Liver (tissue), 3 donors: Measurements from ENCODE around the gene CDH4.

Source experiments
- EGR1 ChIP-seq, 2 donors: IDR thresholded peaks; 2 replicates each; pipeline ENCODE4 v1.6.1; 2016 to 2018; ENCODE audit warnings: antibody characterized with exemption in 2 of 2, low read depth in 2 of 2
- FOXA1 ChIP-seq: IDR thresholded peaks from 2 replicates; pipeline ENCODE4 v1.6.1; 2016; ENCODE audit warnings: antibody characterized with exemption
- GABPA ChIP-seq, 2 donors: IDR thresholded peaks in 1 of 2; conservative IDR thresholded peaks in 1 of 2; 2 replicates each; pipeline ENCODE4 v1.6.1; 2016; ENCODE audit warnings: antibody characterized with exemption in 2 of 2, mild to moderate bottlenecking in 1 of 2, moderate library complexity in 1 of 2
- JUND ChIP-seq, 2 donors: IDR thresholded peaks; 2 replicates each; pipeline ENCODE4 v1.6.1; 2016; ENCODE audit warnings: antibody characterized with exemption in 2 of 2
- MAX ChIP-seq: IDR thresholded peaks from 2 replicates; pipeline ENCODE4 v1.6.1; 2016; ENCODE audit warnings: antibody characterized with exemption
- NR2F2 ChIP-seq: IDR thresholded peaks from 2 replicates; pipeline ENCODE4 v1.6.1; 2016; ENCODE audit warnings: antibody characterized with exemption
- RAD21 ChIP-seq, 2 donors: IDR thresholded peaks; 2 replicates each; pipeline ENCODE4 v1.6.1; 2016; ENCODE audit warnings: antibody characterized with exemption in 2 of 2, mild to moderate bottlenecking in 2 of 2
- REST ChIP-seq: IDR thresholded peaks from 2 replicates; pipeline ENCODE4 v1.6.1; 2016; ENCODE audit warnings: antibody characterized with exemption, mild to moderate bottlenecking
- SP1 ChIP-seq: IDR thresholded peaks from 2 replicates; pipeline ENCODE4 v1.6.1; 2018; ENCODE audit warnings: antibody characterized with exemption, mild to moderate bottlenecking
- TAF1 ChIP-seq: conservative IDR thresholded peaks from 2 replicates; pipeline ENCODE4 v1.6.1; 2016; ENCODE audit warnings: antibody characterized with exemption, mild to moderate bottlenecking
- YY1 ChIP-seq: IDR thresholded peaks from 2 replicates; pipeline ENCODE4 v1.6.1; 2016; ENCODE audit warnings: antibody characterized with exemption, mild to moderate bottlenecking
- TF ChIP-seq, protein P1 (sequence below): fragments of 150-350 bp; IDR thresholded peaks from 2 replicates; pipeline ENCODE4 v1.5.1; 2017; ENCODE audit warnings: improper control_type of control experiment, low read depth, low read length; ENCODE audit not compliant: missing input control
- TF ChIP-seq, protein P2 (sequence below): IDR thresholded peaks from 2 replicates; pipeline ENCODE4 v1.6.1; 2016; ENCODE audit warnings: antibody characterized with exemption
- donor health status: healthy.
- donor health status: healthy.

DNA sequence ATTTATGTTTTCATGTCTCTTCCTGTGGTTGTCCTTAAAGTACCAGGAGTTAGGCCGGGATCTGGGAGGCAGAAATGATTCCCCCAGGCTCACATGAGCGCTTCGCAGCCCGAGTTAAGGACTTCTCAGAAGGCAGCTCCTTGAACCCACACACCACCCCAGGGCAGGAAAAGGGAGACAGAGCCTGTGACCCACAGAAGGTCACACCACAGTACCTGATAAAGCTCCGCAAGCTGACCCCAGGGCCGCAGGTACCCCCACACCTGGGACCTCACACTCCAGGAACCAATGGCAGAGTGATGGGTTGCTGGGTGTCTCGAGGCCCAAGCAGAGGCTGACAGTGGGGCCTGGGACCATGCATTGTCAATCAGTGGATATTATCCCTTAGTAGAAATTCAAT lies 207.6 kb downstream of the CDH4 start:
- TF ChIP-seq, protein P1, sequence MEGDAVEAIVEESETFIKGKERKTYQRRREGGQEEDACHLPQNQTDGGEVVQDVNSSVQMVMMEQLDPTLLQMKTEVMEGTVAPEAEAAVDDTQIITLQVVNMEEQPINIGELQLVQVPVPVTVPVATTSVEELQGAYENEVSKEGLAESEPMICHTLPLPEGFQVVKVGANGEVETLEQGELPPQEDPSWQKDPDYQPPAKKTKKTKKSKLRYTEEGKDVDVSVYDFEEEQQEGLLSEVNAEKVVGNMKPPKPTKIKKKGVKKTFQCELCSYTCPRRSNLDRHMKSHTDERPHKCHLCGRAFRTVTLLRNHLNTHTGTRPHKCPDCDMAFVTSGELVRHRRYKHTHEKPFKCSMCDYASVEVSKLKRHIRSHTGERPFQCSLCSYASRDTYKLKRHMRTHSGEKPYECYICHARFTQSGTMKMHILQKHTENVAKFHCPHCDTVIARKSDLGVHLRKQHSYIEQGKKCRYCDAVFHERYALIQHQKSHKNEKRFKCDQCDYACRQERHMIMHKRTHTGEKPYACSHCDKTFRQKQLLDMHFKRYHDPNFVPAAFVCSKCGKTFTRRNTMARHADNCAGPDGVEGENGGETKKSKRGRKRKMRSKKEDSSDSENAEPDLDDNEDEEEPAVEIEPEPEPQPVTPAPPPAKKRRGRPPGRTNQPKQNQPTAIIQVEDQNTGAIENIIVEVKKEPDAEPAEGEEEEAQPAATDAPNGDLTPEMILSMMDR = no peak
- no peak for TF ChIP-seq TAF1
- no peak for TF ChIP-seq RAD21 (IDR thresholded peaks at IDR 0.05)
- no peak for TF ChIP-seq REST
- TF ChIP-seq YY1 = no peak
- TF ChIP-seq MAX = no peak
- no peak for TF ChIP-seq EGR1 (IDR thresholded peaks at IDR 0.05; ENCODE audit: low read depth in 2 of 2)
- no peak for TF ChIP-seq SP1
- TF ChIP-seq NR2F2 = no peak
- no peak for TF ChIP-seq GABPA (IDR thresholded peaks at IDR 0.05 in 1 of 2, conservative IDR thresholded peaks at IDR 0.05 in 1 of 2)
- no peak for TF ChIP-seq JUND (IDR thresholded peaks at IDR 0.05)
- TF ChIP-seq FOXA1 = no peak
- TF ChIP-seq, protein P2, sequence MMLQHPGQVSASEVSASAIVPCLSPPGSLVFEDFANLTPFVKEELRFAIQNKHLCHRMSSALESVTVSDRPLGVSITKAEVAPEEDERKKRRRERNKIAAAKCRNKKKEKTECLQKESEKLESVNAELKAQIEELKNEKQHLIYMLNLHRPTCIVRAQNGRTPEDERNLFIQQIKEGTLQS = no peak
